Panc1 (cell line): Measurements from ENCODE around the gene NOXA1.

Source experiments
- POLR2AphosphoS5 ChIP-seq: IDR thresholded peaks from 2 replicates; pipeline ENCODE4 v1.6.1; 2012; ENCODE audit warnings: mild to moderate bottlenecking, low read depth, low read length, moderate library complexity
- SIN3A ChIP-seq: IDR thresholded peaks from 2 replicates; pipeline ENCODE4 v1.6.1; 2012; ENCODE audit warnings: low read depth, mild to moderate bottlenecking, low read length, moderate library complexity, borderline replicate concordance; ENCODE audit not compliant: insufficient read depth
- TCF7L2 ChIP-seq: IDR thresholded peaks from 2 replicates; pipeline ENCODE4 v1.6.1; 2011; ENCODE audit warnings: mild to moderate bottlenecking, low read depth, low read length, inconsistent platforms
- TF ChIP-seq, protein P1 (sequence below): fragments of 450-650 bp; IDR thresholded peaks from 2 replicates; pipeline ENCODE4 v1.5.1; 2017; ENCODE audit warnings: mild to moderate bottlenecking
- TF ChIP-seq, protein P2 (sequence below), 2 experiments: IDR thresholded peaks; 2 replicates each; pipeline ENCODE4 v1.6.1; 2011 to 2012; ENCODE audit warnings: low read depth in 2 of 2, control low read depth in 1 of 2, low read length in 1 of 2, mild to moderate bottlenecking in 1 of 2, moderate library complexity in 1 of 2; ENCODE audit not compliant: insufficient read depth in 1 of 2

DNA sequence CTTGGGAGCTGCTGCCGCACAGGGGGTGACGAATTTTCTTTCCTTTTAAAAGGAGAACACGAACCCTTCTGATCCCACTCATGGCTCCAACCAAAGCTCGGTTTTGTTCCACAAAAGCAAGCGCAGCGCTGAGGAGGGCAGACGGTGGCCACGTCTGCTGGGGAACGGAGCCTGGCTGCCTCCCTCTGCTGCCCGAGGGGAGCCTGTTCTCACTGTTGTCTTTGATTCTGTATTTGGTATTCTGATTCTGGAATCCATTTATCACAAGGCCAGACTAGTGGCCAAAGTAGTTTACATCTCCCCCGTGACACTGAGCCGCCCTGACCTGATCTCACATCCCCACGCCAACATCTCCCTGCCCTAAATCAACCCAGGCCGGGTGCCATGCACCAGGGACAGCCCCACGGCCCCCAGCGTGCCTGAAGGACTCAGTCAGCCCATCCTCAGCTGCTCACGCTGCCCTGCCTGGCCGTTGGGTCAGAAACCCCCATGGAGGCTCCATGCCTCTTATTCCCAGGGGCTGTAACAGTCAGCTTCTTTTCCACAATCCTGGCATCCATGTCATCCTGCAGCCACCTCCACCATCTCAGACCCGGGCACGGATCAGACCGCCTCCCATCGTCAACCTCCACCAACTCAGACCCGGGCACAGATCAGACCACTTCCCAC lies 42.7 kb downstream of the NOXA1 start:
- TF ChIP-seq, protein P1, sequence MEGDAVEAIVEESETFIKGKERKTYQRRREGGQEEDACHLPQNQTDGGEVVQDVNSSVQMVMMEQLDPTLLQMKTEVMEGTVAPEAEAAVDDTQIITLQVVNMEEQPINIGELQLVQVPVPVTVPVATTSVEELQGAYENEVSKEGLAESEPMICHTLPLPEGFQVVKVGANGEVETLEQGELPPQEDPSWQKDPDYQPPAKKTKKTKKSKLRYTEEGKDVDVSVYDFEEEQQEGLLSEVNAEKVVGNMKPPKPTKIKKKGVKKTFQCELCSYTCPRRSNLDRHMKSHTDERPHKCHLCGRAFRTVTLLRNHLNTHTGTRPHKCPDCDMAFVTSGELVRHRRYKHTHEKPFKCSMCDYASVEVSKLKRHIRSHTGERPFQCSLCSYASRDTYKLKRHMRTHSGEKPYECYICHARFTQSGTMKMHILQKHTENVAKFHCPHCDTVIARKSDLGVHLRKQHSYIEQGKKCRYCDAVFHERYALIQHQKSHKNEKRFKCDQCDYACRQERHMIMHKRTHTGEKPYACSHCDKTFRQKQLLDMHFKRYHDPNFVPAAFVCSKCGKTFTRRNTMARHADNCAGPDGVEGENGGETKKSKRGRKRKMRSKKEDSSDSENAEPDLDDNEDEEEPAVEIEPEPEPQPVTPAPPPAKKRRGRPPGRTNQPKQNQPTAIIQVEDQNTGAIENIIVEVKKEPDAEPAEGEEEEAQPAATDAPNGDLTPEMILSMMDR = no peak
- TF ChIP-seq POLR2AphosphoS5 = no peak
- TF ChIP-seq, protein P2, sequence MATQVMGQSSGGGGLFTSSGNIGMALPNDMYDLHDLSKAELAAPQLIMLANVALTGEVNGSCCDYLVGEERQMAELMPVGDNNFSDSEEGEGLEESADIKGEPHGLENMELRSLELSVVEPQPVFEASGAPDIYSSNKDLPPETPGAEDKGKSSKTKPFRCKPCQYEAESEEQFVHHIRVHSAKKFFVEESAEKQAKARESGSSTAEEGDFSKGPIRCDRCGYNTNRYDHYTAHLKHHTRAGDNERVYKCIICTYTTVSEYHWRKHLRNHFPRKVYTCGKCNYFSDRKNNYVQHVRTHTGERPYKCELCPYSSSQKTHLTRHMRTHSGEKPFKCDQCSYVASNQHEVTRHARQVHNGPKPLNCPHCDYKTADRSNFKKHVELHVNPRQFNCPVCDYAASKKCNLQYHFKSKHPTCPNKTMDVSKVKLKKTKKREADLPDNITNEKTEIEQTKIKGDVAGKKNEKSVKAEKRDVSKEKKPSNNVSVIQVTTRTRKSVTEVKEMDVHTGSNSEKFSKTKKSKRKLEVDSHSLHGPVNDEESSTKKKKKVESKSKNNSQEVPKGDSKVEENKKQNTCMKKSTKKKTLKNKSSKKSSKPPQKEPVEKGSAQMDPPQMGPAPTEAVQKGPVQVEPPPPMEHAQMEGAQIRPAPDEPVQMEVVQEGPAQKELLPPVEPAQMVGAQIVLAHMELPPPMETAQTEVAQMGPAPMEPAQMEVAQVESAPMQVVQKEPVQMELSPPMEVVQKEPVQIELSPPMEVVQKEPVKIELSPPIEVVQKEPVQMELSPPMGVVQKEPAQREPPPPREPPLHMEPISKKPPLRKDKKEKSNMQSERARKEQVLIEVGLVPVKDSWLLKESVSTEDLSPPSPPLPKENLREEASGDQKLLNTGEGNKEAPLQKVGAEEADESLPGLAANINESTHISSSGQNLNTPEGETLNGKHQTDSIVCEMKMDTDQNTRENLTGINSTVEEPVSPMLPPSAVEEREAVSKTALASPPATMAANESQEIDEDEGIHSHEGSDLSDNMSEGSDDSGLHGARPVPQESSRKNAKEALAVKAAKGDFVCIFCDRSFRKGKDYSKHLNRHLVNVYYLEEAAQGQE (IDR thresholded peaks at IDR 0.05; ENCODE audit: insufficient read depth in 1 of 2, low read depth in 2 of 2, low read length in 1 of 2) = no peak
- TF ChIP-seq TCF7L2 = no peak
- TF ChIP-seq SIN3A = no peak
